B cell (primary cell): Measurements from ENCODE around the gene HCN2.
"Not testable (repeated sequence)": the region's sequence is repeated elsewhere in the genome, so short reads cannot be mapped to it uniquely, and the experiment has no call there.

Experiments used
- CTCF ChIP-seq: fragments of 200-600 bp; IDR thresholded peaks from one replicate; pipeline ENCODE4 v1.8.0; 2022; ENCODE audit warnings: antibody characterized with exemption, mild to moderate bottlenecking
- EZH2 ChIP-seq: IDR thresholded peaks from 2 replicates; pipeline ENCODE4 v1.6.1; 2012; ENCODE audit warnings: borderline replicate concordance, low read depth, mild to moderate bottlenecking, moderate library complexity, low read length; ENCODE audit not compliant: insufficient read depth, poor library complexity, severe bottlenecking

GRCh38 chr19:603302-603639, 13.6 kb downstream of the HCN2 start:
- not testable (repeated sequence) for TF ChIP-seq CTCF, EZH2
